ENCODE results near the gene IFNG. TPM values are rescaled to one million over a fixed set of nuclear protein-coding genes. Genes with fewer than 3 reads are reported as not detected.

The IFNG gene
- total and polyA plus RNA-seq, 10 of the 15 experiments (the other 5 are each of a cell fraction or from before 2014, with no cell fraction given) = 0.10 to 1.4 (median 0.25) TPM; not detected in 2

- in situ Hi-C loops (cut with MboI) = no loop called here
- Histone ChIP-seq H3K9me3 (replicated peaks; ENCODE audit: control insufficient read depth, insufficient read depth, low read length) (no peaks in the 10 kb centered on the region; the same call in 2 of the 3 replicates), H3K79me2 (ENCODE audit: control insufficient read depth, insufficient read depth, low read length) (no peaks in the 10 kb centered on the region), H4K20me1 (ENCODE audit: control insufficient read depth, insufficient read depth) (no peaks in the 10 kb centered on the region), H2AFZ (ENCODE audit: control insufficient read depth, low read depth, low read length) (no peak overlapping the region), H3K4me3 (no peak overlapping the region), H3K36me3 (ENCODE audit: control insufficient read depth in 2 of 2, insufficient read depth in 2 of 2, low read length in 1 of 2) (no peaks in the 10 kb centered on the region), H3K27me3 (replicated peaks in 1 of 2; ENCODE audit: control insufficient read depth in 2 of 2, insufficient read depth in 2 of 2, low read length in 1 of 2) (no peaks in the 10 kb centered on the region), H3K9ac (ENCODE audit: control insufficient read depth, insufficient read depth, low read length) (no peak overlapping the region), H3K4me1 (ENCODE audit: control insufficient read depth, insufficient read depth, low read length) (no peaks in the 10 kb centered on the region), H3K4me2 (ENCODE audit: control insufficient read depth, insufficient read depth) (no peak overlapping the region), H3K27ac (ENCODE audit: control insufficient read depth, insufficient read depth) (no peak overlapping the region)
- ATAC-seq = no peak
- DNase-seq (ENCODE audit: low read depth, low spot score) = no peak
- ChIA-PET CTCF (no interaction called here), RAD21 (ENCODE audit: unreplicated experiment) (no interaction called here), POLR2A (no interaction called here), SMC1A (ENCODE audit: uncharacterized antibody, unreplicated experiment) (no interaction called here)
- BruUV-seq (replicated peaks) = no TSS peak
- 94% methylated on average over 1 of the region's 1 CpG for WGBS (ENCODE audit: insufficient coverage, insufficient replicate concordance, low lambda C conversion rate, missing lambda C conversion rate)
- no peak for FAIRE-seq
- no peak for TF ChIP-seq CTCF (IDR thresholded peaks at IDR 0.05 in 2 of 3, conservative IDR thresholded peaks at IDR 0.05 in 1 of 3; ENCODE audit: control insufficient read depth in 2 of 3, extremely low read depth in 1 of 3, insufficient read depth in 1 of 3, low read depth in 3 of 3, low read length in 3 of 3)
- TF ChIP-seq IKZF1 (conservative IDR thresholded peaks at IDR 0.05) = no peak
- no peak for TF ChIP-seq MEF2A (IDR thresholded peaks at IDR 0.05; ENCODE audit: insufficient read depth, low read depth, low read length)
- intact Hi-C loops (cut with micrococcal nuclease; ENCODE audit: unreplicated experiment) = no loop called here
These were observed 19.6 kb downstream of the IFNG start for GRCh38 chr12:68139941-68140340.

GRCh38 chr12:68139001-68139400 lies 20.5 kb downstream of the IFNG start:
- FAIRE-seq (no peak), DNase-seq (ENCODE audit: low read depth, low spot score) (no peak), ATAC-seq (no peak)
- in situ Hi-C loops (cut with MboI) = no loop called here
- Histone ChIP-seq H3K36me3 (ENCODE audit: control insufficient read depth in 2 of 2, insufficient read depth in 2 of 2, low read length in 1 of 2) (no peaks in the 10 kb centered on the region), H3K4me3 (no peak overlapping the region), H3K4me1 (ENCODE audit: control insufficient read depth, insufficient read depth, low read length) (no peaks in the 10 kb centered on the region), H2AFZ (ENCODE audit: control insufficient read depth, low read depth, low read length) (no peak overlapping the region), H3K79me2 (ENCODE audit: control insufficient read depth, insufficient read depth, low read length) (no peaks in the 10 kb centered on the region), H3K27me3 (replicated peaks in 1 of 2; ENCODE audit: control insufficient read depth in 2 of 2, insufficient read depth in 2 of 2, low read length in 1 of 2) (no peaks in the 10 kb centered on the region; a peak in 1 of 4 replicates), H3K9ac (ENCODE audit: control insufficient read depth, insufficient read depth, low read length) (no peak overlapping the region), H3K27ac (ENCODE audit: control insufficient read depth, insufficient read depth) (no peak overlapping the region), H3K9me3 (replicated peaks; ENCODE audit: control insufficient read depth, insufficient read depth, low read length) (no peaks in the 10 kb centered on the region; the same call in 2 of the 3 replicates), H3K4me2 (ENCODE audit: control insufficient read depth, insufficient read depth) (no peak overlapping the region), H4K20me1 (ENCODE audit: control insufficient read depth, insufficient read depth) (no peaks in the 10 kb centered on the region)
- BruUV-seq (replicated peaks) = no TSS peak
- RAD21 ChIA-PET (ENCODE audit: unreplicated experiment) = no interaction called here
- POLR2A ChIA-PET = no interaction called here
- SMC1A ChIA-PET (ENCODE audit: uncharacterized antibody, unreplicated experiment) = no interaction called here
- CTCF ChIA-PET = no interaction called here
- WGBS (ENCODE audit: insufficient coverage, insufficient replicate concordance, low lambda C conversion rate, missing lambda C conversion rate) = 4% methylated on average over 1 of the region's 1 CpG
- intact Hi-C loops (cut with micrococcal nuclease; ENCODE audit: unreplicated experiment) = no loop called here
- TF ChIP-seq ATF7 (IDR thresholded peaks at IDR 0.05; ENCODE audit: low read depth) = no peak
- TF ChIP-seq ZNF687 (IDR thresholded peaks at IDR 0.05) = no peak
- no peak for TF ChIP-seq CBX5 (IDR thresholded peaks at IDR 0.05; ENCODE audit: low read depth)
